IPS-NIHi7 (cell line): ENCODE measurements around the gene TACC2.

Source experiments
- DNase-seq: peaks from one replicate; pipeline ENCODE4 v3.0.0; 2012; ENCODE audit warnings: mixed read lengths; ENCODE audit errors: extremely low spot score

TACC2 gene

GRCh38 chr10:122122493-122122892, 133.5 kb downstream of the TACC2 start:
- DNase-seq, result no peak

- DNase-seq, result no peak
These were observed 134.2 kb downstream of the TACC2 start for GRCh38 chr10:122123186-122123585.

GRCh38 chr10:122124342-122124741, 135.4 kb downstream of the TACC2 start:
- no peak for DNase-seq

- no peak for DNase-seq
These were observed 135.8 kb downstream of the TACC2 start for GRCh38 chr10:122124808-122125207.

GRCh38 chr10:122126763-122127659, 138.0 kb downstream of the TACC2 start:
- DNase-seq, result no peak

- no peak for DNase-seq
These were observed 139.0 kb downstream of the TACC2 start for GRCh38 chr10:122127943-122128342.

- DNase-seq, result no peak
These were observed 139.4 kb downstream of the TACC2 start for GRCh38 chr10:122128357-122128756.

GRCh38 chr10:122130474-122131110, 141.6 kb downstream of the TACC2 start:
- no peak for DNase-seq

- no peak for DNase-seq
These were observed 143.4 kb downstream of the TACC2 start for GRCh38 chr10:122132331-122132755.

GRCh38 chr10:122132882-122133565, 144.1 kb downstream of the TACC2 start:
- no peak for DNase-seq

GRCh38 chr10:122135251-122136025, 146.5 kb downstream of the TACC2 start:
- DNase-seq, result no peak

- DNase-seq, result no peak
These were observed 150.1 kb downstream of the TACC2 start for GRCh38 chr10:122138831-122139625.

GRCh38 chr10:122139627-122140170, 150.7 kb downstream of the TACC2 start:
- DNase-seq, result no peak

GRCh38 chr10:122140461-122140902, 151.5 kb downstream of the TACC2 start:
- no peak for DNase-seq

GRCh38 chr10:122140941-122141623, 152.1 kb downstream of the TACC2 start:
- DNase-seq, result no peak

GRCh38 chr10:122141821-122142640, 153.1 kb downstream of the TACC2 start:
- no peak for DNase-seq

GRCh38 chr10:122142641-122143237, 153.8 kb downstream of the TACC2 start:
- peak; percentile 91 for DNase-seq

- no peak for DNase-seq
These were observed 154.4 kb downstream of the TACC2 start for GRCh38 chr10:122143238-122143841.
